Fibroblast of peridontal ligament (primary cell): Measurements from ENCODE around the gene CSNK1G3.
"Not testable (repeated sequence)": the region's sequence is repeated elsewhere in the genome, so short reads cannot be mapped to it uniquely, and the experiment has no call there.

Source experiments
- DNase-seq: peaks from one replicate; pipeline ENCODE4 v3.0.0-alpha.2; 2010; ENCODE audit errors: extremely low read depth

The CSNK1G3 gene

GRCh38 chr5:123511648-123512605, at the start of gene CSNK1G3:
CSNK1G3 (plus strand) TSS chr5:123512177; CDS start chr5:123545664, 33,487 bp downstream.
- peak; percentile 98 for DNase-seq

GRCh38 chr5:123466839-123467238, 45.1 kb upstream of the CSNK1G3 start:
- not testable (repeated sequence) for DNase-seq

GRCh38 chr5:123471385-123471784, 40.6 kb upstream of the CSNK1G3 start:
- DNase-seq: no peak

GRCh38 chr5:123472150-123472924, 39.6 kb upstream of the CSNK1G3 start:
- DNase-seq: no peak

GRCh38 chr5:123474228-123474627, 37.7 kb upstream of the CSNK1G3 start:
- DNase-seq: peak; percentile 67

- peak; percentile 47 for DNase-seq
Observed at GRCh38 chr5:123476731-123477130, 35.2 kb upstream of the CSNK1G3 start.

GRCh38 chr5:123478546-123478945, 33.4 kb upstream of the CSNK1G3 start:
- no peak for DNase-seq

GRCh38 chr5:123482258-123482657, 29.7 kb upstream of the CSNK1G3 start:
- DNase-seq: no peak

- no peak for DNase-seq
Observed at GRCh38 chr5:123483446-123484077, 28.4 kb upstream of the CSNK1G3 start.

- no peak for DNase-seq
Observed at GRCh38 chr5:123485275-123485674, 26.7 kb upstream of the CSNK1G3 start.

GRCh38 chr5:123486951-123487655, 24.9 kb upstream of the CSNK1G3 start:
- peak; percentile 27 for DNase-seq

- DNase-seq: no peak
Observed at GRCh38 chr5:123490974-123491373, 21.0 kb upstream of the CSNK1G3 start.

- DNase-seq: not testable (repeated sequence)
Observed at GRCh38 chr5:123495211-123495610, 16.8 kb upstream of the CSNK1G3 start.

GRCh38 chr5:123496892-123497291, 15.1 kb upstream of the CSNK1G3 start:
- peak; percentile 83 for DNase-seq

GRCh38 chr5:123500471-123500870, 11.5 kb upstream of the CSNK1G3 start:
- DNase-seq: no peak

- DNase-seq: no peak
Observed at GRCh38 chr5:123502120-123502519, 9.9 kb upstream of the CSNK1G3 start.

GRCh38 chr5:123503299-123503698, 8.7 kb upstream of the CSNK1G3 start:
- no peak for DNase-seq

- DNase-seq: no peak
Observed at GRCh38 chr5:123505633-123506032, 6.3 kb upstream of the CSNK1G3 start.

- DNase-seq: peak; percentile 46
Observed at GRCh38 chr5:123508441-123508840, 3.5 kb upstream of the CSNK1G3 start.

GRCh38 chr5:123511290-123511647, 708 bp upstream of the CSNK1G3 start:
- DNase-seq: peak; percentile 71

GRCh38 chr5:123512611-123513461, 859 bp downstream of the CSNK1G3 start:
- DNase-seq: peak; percentile 27
